Right lobe of liver (tissue), 4 donors: Measurements from ENCODE around the gene HDAC7.

Source experiments
- CTCF ChIP-seq, 4 donors: fragments of 200-600 bp in 3 of 4; fragments of 450-650 bp in 1 of 4; IDR thresholded peaks; one replicate each; pipeline versions ENCODE4 v1.5.1 to v1.8.0; 2016 to 2022; ENCODE audit warnings: antibody characterized with exemption in 4 of 4, mild to moderate bottlenecking in 2 of 4
- POLR2A ChIP-seq: fragments of 450-650 bp; IDR thresholded peaks from one replicate; pipeline ENCODE4 v1.6.1; 2017; ENCODE audit warnings: antibody characterized with exemption, mild to moderate bottlenecking
- donor health status: DM: no; HTN: no; CAD: no.
- donor health status: DM: no; HTN: no; CAD: no.
- donor health status: DM: no; HTN: yes; CAD: no.

- TF ChIP-seq CTCF (IDR thresholded peaks at IDR 0.05): no peak
- no peak for TF ChIP-seq POLR2A
Measured at GRCh38 chr12:47783821-47784819, 35.6 kb downstream of the HDAC7 start.
